Putamen (tissue), 1 donor: Measurements from ENCODE around the gene WDR7.
A peak's percentile ranks its signal among the peaks of the same experiment; 100 is the strongest.

ENCODE experiments used
- DNase-seq: peaks from one replicate; pipeline ENCODE4 v3.0.0-alpha.2; 2016; ENCODE audit warnings: low spot score

WDR7 gene

GRCh38 chr18:57080479-57080878 is 429.3 kb downstream of the WDR7 start:
- peak; percentile 15 for DNase-seq

GRCh38 chr18:57081899-57082298 is 430.7 kb downstream of the WDR7 start:
- DNase-seq, result no peak

- no peak for DNase-seq
These were observed 432.3 kb downstream of the WDR7 start for GRCh38 chr18:57083485-57083884.

- DNase-seq, result no peak
These were observed 433.4 kb downstream of the WDR7 start for GRCh38 chr18:57084331-57085271.

GRCh38 chr18:57085371-57085770 is 434.2 kb downstream of the WDR7 start:
- no peak for DNase-seq

- DNase-seq, result no peak
These were observed 435.0 kb downstream of the WDR7 start for GRCh38 chr18:57086163-57086562.
